Measurements from ENCODE around the gene APCDD1.

The APCDD1 gene

GRCh38 chr18:10439898-10440297 is 14.5 kb upstream of the APCDD1 start:
- no peaks in the 10 kb centered on the region for H3K4me1 ChIP-seq
- H3K4me3 ChIP-seq (ENCODE audit: low read depth, low read length): no peak overlapping the region
- H3K9me3 ChIP-seq: no peaks in the 10 kb centered on the region
- no peaks in the 10 kb centered on the region for H3K27me3 ChIP-seq
- DNase-seq: no peak
- TF ChIP-seq, protein P1, sequence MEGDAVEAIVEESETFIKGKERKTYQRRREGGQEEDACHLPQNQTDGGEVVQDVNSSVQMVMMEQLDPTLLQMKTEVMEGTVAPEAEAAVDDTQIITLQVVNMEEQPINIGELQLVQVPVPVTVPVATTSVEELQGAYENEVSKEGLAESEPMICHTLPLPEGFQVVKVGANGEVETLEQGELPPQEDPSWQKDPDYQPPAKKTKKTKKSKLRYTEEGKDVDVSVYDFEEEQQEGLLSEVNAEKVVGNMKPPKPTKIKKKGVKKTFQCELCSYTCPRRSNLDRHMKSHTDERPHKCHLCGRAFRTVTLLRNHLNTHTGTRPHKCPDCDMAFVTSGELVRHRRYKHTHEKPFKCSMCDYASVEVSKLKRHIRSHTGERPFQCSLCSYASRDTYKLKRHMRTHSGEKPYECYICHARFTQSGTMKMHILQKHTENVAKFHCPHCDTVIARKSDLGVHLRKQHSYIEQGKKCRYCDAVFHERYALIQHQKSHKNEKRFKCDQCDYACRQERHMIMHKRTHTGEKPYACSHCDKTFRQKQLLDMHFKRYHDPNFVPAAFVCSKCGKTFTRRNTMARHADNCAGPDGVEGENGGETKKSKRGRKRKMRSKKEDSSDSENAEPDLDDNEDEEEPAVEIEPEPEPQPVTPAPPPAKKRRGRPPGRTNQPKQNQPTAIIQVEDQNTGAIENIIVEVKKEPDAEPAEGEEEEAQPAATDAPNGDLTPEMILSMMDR (IDR thresholded peaks at IDR 0.05; ENCODE audit: low read depth, low read length): no peak
- H3K36me3 ChIP-seq: no peaks in the 10 kb centered on the region

DNA sequence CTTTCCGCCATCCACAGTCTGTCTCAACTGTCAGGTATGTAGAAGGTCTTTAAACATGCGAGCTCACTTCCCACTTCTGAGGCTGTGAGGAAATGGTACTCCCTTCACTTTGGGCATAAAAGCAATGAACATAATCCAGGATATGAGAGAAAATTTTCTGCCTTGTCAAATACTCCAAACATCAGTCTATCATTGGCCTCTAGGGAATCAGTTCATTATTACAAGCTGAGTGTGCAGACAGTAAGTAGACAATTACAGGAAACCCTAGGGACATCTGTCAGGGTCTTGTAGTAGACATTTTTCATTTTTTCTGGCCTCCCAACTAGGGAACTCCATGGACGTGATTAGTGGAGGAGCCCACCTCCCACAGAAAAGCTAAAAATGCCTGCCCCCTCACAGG is 13.6 kb upstream of the APCDD1 start:
- no peak for DNase-seq

DNA sequence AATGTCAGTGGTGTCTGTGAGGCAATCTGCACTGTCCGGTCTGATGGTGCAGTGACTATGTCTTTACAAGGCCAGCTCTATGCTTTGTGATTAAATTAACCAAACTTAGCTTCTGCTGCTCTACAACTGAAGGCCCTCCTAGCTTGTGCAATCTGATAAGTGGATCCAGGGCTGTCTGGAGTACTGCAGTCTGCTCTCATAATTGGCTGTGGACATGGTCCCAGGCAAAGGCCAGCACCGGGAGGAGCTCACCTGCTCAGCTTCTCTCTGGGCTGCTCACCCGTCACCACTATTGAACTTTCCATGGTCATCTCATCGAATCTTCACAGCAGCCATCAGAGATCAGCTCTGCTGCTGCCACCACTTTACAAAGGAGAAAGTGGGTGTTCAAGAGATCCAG is 13.0 kb upstream of the APCDD1 start:
- Histone ChIP-seq H3K4me1 (no peaks in the 10 kb centered on the region), H3K4me3 (ENCODE audit: low read depth, low read length) (no peak overlapping the region), H3K36me3 (no peaks in the 10 kb centered on the region), H3K9me3 (no peaks in the 10 kb centered on the region), H3K27me3 (no peaks in the 10 kb centered on the region)
- no peak for DNase-seq
- TF ChIP-seq, protein P1 (IDR thresholded peaks at IDR 0.05; ENCODE audit: low read depth, low read length): no peak

More for the DNA sequence above, 13.6 kb upstream of the APCDD1 start:
- no peak overlapping the region for H3K4me3 ChIP-seq (ENCODE audit: low read depth, low read length)
- H3K36me3 ChIP-seq: no peaks in the 10 kb centered on the region
- TF ChIP-seq, protein P1 (IDR thresholded peaks at IDR 0.05; ENCODE audit: low read depth, low read length): no peak
- no peaks in the 10 kb centered on the region for H3K27me3 ChIP-seq
- no peaks in the 10 kb centered on the region for H3K4me1 ChIP-seq
- H3K9me3 ChIP-seq: no peaks in the 10 kb centered on the region

DNA sequence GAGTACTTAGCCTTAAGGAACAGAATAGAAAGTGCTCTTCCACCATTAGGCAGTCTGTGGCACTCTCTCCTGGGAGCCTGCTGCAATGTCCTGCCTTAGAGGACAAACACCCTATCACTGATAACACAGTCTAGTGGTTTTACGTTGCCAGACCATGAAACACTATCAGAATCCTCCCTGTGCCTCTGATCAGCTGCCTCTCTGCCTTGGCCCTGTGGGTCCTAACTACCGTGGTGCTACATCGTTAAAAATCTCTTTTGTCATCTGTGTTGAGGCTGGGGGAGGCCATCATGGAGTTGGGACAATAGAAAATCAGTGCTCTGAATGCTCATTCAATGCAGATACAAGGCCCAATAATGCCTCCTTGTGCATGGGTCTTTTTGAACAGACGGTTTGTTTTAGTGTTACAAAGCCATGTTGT is 11.9 kb upstream of the APCDD1 start:
- TF ChIP-seq, protein P1 (IDR thresholded peaks at IDR 0.05; ENCODE audit: low read depth, low read length): no peak
- no peak for DNase-seq
- Histone ChIP-seq H3K36me3 (no peaks in the 10 kb centered on the region), H3K4me3 (ENCODE audit: low read depth, low read length) (no peak overlapping the region), H3K27me3 (no peaks in the 10 kb centered on the region), H3K9me3 (no peaks in the 10 kb centered on the region), H3K4me1 (no peaks in the 10 kb centered on the region)

GRCh38 chr18:10443001-10443400 is 11.4 kb upstream of the APCDD1 start:
- Histone ChIP-seq H3K27me3 (no peaks in the 10 kb centered on the region), H3K4me3 (ENCODE audit: low read depth, low read length) (no peak overlapping the region), H3K36me3 (no peaks in the 10 kb centered on the region), H3K9me3 (no peaks in the 10 kb centered on the region), H3K4me1 (no peaks in the 10 kb centered on the region)
- DNase-seq: no peak
- TF ChIP-seq, protein P1 (IDR thresholded peaks at IDR 0.05; ENCODE audit: low read depth, low read length): no peak

GRCh38 chr18:10444314-10445006 is 10.0 kb upstream of the APCDD1 start:
- no peaks in the 10 kb centered on the region for H3K36me3 ChIP-seq
- H3K4me1 ChIP-seq: no peaks in the 10 kb centered on the region
- no peaks in the 10 kb centered on the region for H3K9me3 ChIP-seq
- H3K4me3 ChIP-seq (ENCODE audit: low read depth, low read length): no peak overlapping the region
- no peaks in the 10 kb centered on the region for H3K27me3 ChIP-seq
- no peak for DNase-seq
- TF ChIP-seq, protein P1 (IDR thresholded peaks at IDR 0.05; ENCODE audit: low read depth, low read length): no peak

All from BE2C (cell line).